ENCODE measurements around the gene DNTT.

- no peak for TF ChIP-seq U2AF2 (optimal IDR thresholded peaks at IDR 0.05; ENCODE audit: low read depth, low read length)
- TF ChIP-seq, protein P1, sequence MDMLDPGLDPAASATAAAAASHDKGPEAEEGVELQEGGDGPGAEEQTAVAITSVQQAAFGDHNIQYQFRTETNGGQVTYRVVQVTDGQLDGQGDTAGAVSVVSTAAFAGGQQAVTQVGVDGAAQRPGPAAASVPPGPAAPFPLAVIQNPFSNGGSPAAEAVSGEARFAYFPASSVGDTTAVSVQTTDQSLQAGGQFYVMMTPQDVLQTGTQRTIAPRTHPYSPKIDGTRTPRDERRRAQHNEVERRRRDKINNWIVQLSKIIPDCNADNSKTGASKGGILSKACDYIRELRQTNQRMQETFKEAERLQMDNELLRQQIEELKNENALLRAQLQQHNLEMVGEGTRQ (CRISPR knock-in tag; IDR thresholded peaks at IDR 0.05): no peak
- TF ChIP-seq ZBTB7A (IDR thresholded peaks at IDR 0.05; ENCODE audit: borderline replicate concordance, control insufficient read depth, low read depth, low read length): no peak
- no peak for TF ChIP-seq ZNF239 (CRISPR knock-in tag; IDR thresholded peaks at IDR 0.05)
- TF ChIP-seq RAD21 (CRISPR knock-in tag; conservative IDR thresholded peaks at IDR 0.05 in 1 of 2, IDR thresholded peaks at IDR 0.05 in 1 of 2): no peak
- TF ChIP-seq, protein P2, sequence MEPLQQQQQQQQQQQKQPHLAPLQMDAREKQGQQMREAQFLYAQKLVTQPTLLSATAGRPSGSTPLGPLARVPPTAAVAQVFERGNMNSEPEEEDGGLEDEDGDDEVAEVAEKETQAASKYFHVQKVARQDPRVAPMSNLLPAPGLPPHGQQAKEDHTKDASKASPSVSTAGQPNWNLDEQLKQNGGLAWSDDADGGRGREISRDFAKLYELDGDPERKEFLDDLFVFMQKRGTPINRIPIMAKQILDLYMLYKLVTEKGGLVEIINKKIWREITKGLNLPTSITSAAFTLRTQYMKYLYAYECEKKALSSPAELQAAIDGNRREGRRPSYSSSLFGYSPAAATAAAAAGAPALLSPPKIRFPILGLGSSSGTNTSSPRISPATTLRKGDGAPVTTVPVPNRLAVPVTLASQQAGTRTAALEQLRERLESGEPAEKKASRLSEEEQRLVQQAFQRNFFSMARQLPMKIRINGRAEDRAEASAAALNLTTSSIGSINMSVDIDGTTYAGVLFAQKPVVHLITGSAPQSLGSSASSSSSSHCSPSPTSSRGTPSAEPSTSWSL (CRISPR knock-in tag; IDR thresholded peaks at IDR 0.05; ENCODE audit: borderline replicate concordance): no peak
- no peak for TF ChIP-seq HMGXB4 (CRISPR knock-in tag; IDR thresholded peaks at IDR 0.05)
- TF ChIP-seq ARNT (IDR thresholded peaks at IDR 0.05): no peak
These were observed 82.9 kb downstream of the DNTT start for GRCh38 chr10:96387161-96387560.

All from K562 (cell line).